Measurements from ENCODE around the gene MEMO1.

MEMO1 gene

GRCh38 chr2:31962757-31963361 is 47.9 kb downstream of the MEMO1 start:
- no peak for TF ChIP-seq USF1 (IDR thresholded peaks at IDR 0.05)
- TF ChIP-seq REST (IDR thresholded peaks at IDR 0.05; ENCODE audit: low read depth), result no peak
- no peak for TF ChIP-seq NFIC (IDR thresholded peaks at IDR 0.05)
- no peak for TF ChIP-seq YY1 (IDR thresholded peaks at IDR 0.05; ENCODE audit: low read depth)
- TF ChIP-seq EGR1 (IDR thresholded peaks at IDR 0.05), result no peak
- TF ChIP-seq EP300 (IDR thresholded peaks at IDR 0.05; ENCODE audit: borderline replicate concordance), result no peak
- no peak for TF ChIP-seq CREB1 (IDR thresholded peaks at IDR 0.05; ENCODE audit: low read depth)
- no peak for TF ChIP-seq MAX (IDR thresholded peaks at IDR 0.05)
- no peak for TF ChIP-seq ZBTB7A (IDR thresholded peaks at IDR 0.05; ENCODE audit: low read depth)
- TF ChIP-seq TEAD4 (IDR thresholded peaks at IDR 0.05), result no peak
- TF ChIP-seq FOXM1 (IDR thresholded peaks at IDR 0.05; ENCODE audit: borderline replicate concordance, low read depth), result no peak
- no peak for TF ChIP-seq TCF12 (IDR thresholded peaks at IDR 0.05; ENCODE audit: low read depth)

GRCh38 chr2:31958140-31958717 is 52.6 kb downstream of the MEMO1 start:
- TF ChIP-seq CREB1 (IDR thresholded peaks at IDR 0.05; ENCODE audit: low read depth), result no peak
- TF ChIP-seq TEAD4 (IDR thresholded peaks at IDR 0.05), result no peak
- no peak for TF ChIP-seq MAX (IDR thresholded peaks at IDR 0.05)
- TF ChIP-seq EGR1 (IDR thresholded peaks at IDR 0.05), result no peak
- TF ChIP-seq CEBPB (IDR thresholded peaks at IDR 0.05), result no peak
- TF ChIP-seq USF1 (IDR thresholded peaks at IDR 0.05), result no peak
- no peak for TF ChIP-seq EP300 (IDR thresholded peaks at IDR 0.05; ENCODE audit: borderline replicate concordance)
- TF ChIP-seq ZBTB7A (IDR thresholded peaks at IDR 0.05; ENCODE audit: low read depth), result no peak
- no peak for TF ChIP-seq REST (IDR thresholded peaks at IDR 0.05; ENCODE audit: low read depth)
- TF ChIP-seq TCF12 (IDR thresholded peaks at IDR 0.05; ENCODE audit: low read depth), result no peak
- TF ChIP-seq NFIC (IDR thresholded peaks at IDR 0.05), result no peak
- TF ChIP-seq RAD21 (IDR thresholded peaks at IDR 0.05; ENCODE audit: low read depth), result no peak
- TF ChIP-seq FOXM1 (IDR thresholded peaks at IDR 0.05; ENCODE audit: borderline replicate concordance, low read depth), result no peak
- TF ChIP-seq YY1 (IDR thresholded peaks at IDR 0.05; ENCODE audit: low read depth), result no peak
- no peak for TF ChIP-seq TAF1 (IDR thresholded peaks at IDR 0.05; ENCODE audit: low read depth)

- TF ChIP-seq USF1 (IDR thresholded peaks at IDR 0.05) (no peak), CREB1 (IDR thresholded peaks at IDR 0.05; ENCODE audit: low read depth) (no peak), ZBTB7A (IDR thresholded peaks at IDR 0.05; ENCODE audit: low read depth) (no peak), TAF1 (IDR thresholded peaks at IDR 0.05; ENCODE audit: low read depth) (no peak), NFIC (IDR thresholded peaks at IDR 0.05) (no peak), TCF12 (IDR thresholded peaks at IDR 0.05; ENCODE audit: low read depth) (no peak), REST (IDR thresholded peaks at IDR 0.05; ENCODE audit: low read depth) (no peak), CEBPB (IDR thresholded peaks at IDR 0.05) (no peak)
Measured at GRCh38 chr2:31957354-31958139, 53.3 kb downstream of the MEMO1 start.
